Keratinocyte (primary cell): ENCODE data around the gene CTNND1.

ENCODE experiments used
- CTCF ChIP-seq, 3 experiments: IDR thresholded peaks in 1 of 3; conservative IDR thresholded peaks in 1 of 3; optimal IDR thresholded peaks in 1 of 3; 2 replicates in 2 of 3; 3 replicates in 1 of 3; pipeline versions ENCODE3 to v1.5.1; 2011; ENCODE audit warnings: low read length in 3 of 3, mild to moderate bottlenecking in 3 of 3, moderate library complexity in 2 of 3, control low read depth in 1 of 3, inconsistent platforms in 1 of 3; ENCODE audit not compliant: insufficient read depth in 2 of 3; ENCODE audit errors: extremely low read depth in 1 of 3
- EZH2 ChIP-seq: IDR thresholded peaks from one replicate; pipeline ENCODE4 v1.6.1; 2012; ENCODE audit warnings: inconsistent platforms, mild to moderate bottlenecking, low read length, moderate library complexity

GRCh38 chr11:57793351-57794115 is 31.9 kb downstream of the CTNND1 start:
- no peak for TF ChIP-seq CTCF (optimal IDR thresholded peaks at IDR 0.05 in 1 of 3, IDR thresholded peaks at IDR 0.05 in 1 of 3, conservative IDR thresholded peaks at IDR 0.05 in 1 of 3; ENCODE audit: extremely low read depth in 1 of 3, insufficient read depth in 2 of 3, low read length in 3 of 3)
- no peak for TF ChIP-seq EZH2
